NCI-H774 (cell line): ENCODE data around the gene CPN2.
A peak's percentile ranks its signal among the peaks of the same experiment; 100 is the strongest.

Experiments used
- DNase-seq: peaks from one replicate; lab custom pipeline; 2025; lab: John Stamatoyannopoulos, UW

CPN2 gene

GRCh38 chr3:194328053-194328657 lies 23.0 kb downstream of the CPN2 start:
- DNase-seq, result no peak

GRCh38 chr3:194327218-194328052 lies 23.7 kb downstream of the CPN2 start:
- DNase-seq, result no peak

- no peak for DNase-seq
Observed at GRCh38 chr3:194326968-194327217, 24.2 kb downstream of the CPN2 start.

GRCh38 chr3:194326192-194326967 lies 24.7 kb downstream of the CPN2 start:
- no peak for DNase-seq

GRCh38 chr3:194325424-194326153 lies 25.5 kb downstream of the CPN2 start:
- DNase-seq, result no peak

- no peak for DNase-seq
Observed at GRCh38 chr3:194324823-194325327, 26.3 kb downstream of the CPN2 start.

GRCh38 chr3:194323785-194324735 lies 27.1 kb downstream of the CPN2 start:
- DNase-seq, result no peak

GRCh38 chr3:194322678-194323211 lies 28.4 kb downstream of the CPN2 start:
- DNase-seq, result no peak

- DNase-seq, result no peak
Observed at GRCh38 chr3:194321693-194322640, 29.2 kb downstream of the CPN2 start.

GRCh38 chr3:194320744-194321243 lies 30.3 kb downstream of the CPN2 start:
- DNase-seq, result no peak

- DNase-seq, result no peak
Observed at GRCh38 chr3:194320100-194320499, 31.0 kb downstream of the CPN2 start.

GRCh38 chr3:194318511-194319161 lies 32.5 kb downstream of the CPN2 start:
- no peak for DNase-seq

- no peak for DNase-seq
Observed at GRCh38 chr3:194316918-194317317, 34.2 kb downstream of the CPN2 start.

- no peak for DNase-seq
Observed at GRCh38 chr3:194315965-194316361, 35.2 kb downstream of the CPN2 start.

- DNase-seq, result peak; percentile 97
Observed at GRCh38 chr3:194315088-194315964, 35.8 kb downstream of the CPN2 start.

- no peak for DNase-seq
Observed at GRCh38 chr3:194314388-194315068, 36.6 kb downstream of the CPN2 start.
